Mammary epithelial cell (primary cell): ENCODE measurements around the gene PLCD1.

Experiments
- CTCF ChIP-seq, 2 donors: IDR thresholded peaks in 1 of 2; conservative IDR thresholded peaks in 1 of 2; 2 replicates each; pipeline ENCODE4 v1.5.1; 2011 to 2012; ENCODE audit warnings: inconsistent platforms in 2 of 2, low read length in 2 of 2, mild to moderate bottlenecking in 2 of 2, control low read depth in 1 of 2, low read depth in 1 of 2; ENCODE audit not compliant: insufficient read depth in 1 of 2; ENCODE audit errors: extremely low read depth in 1 of 2
- EZH2 ChIP-seq: IDR thresholded peaks from 2 replicates; pipeline ENCODE4 v1.6.1; 2012; ENCODE audit warnings: low read length, inconsistent platforms, borderline replicate concordance

GRCh38 chr3:38036286-38036685 is 6.8 kb upstream of the PLCD1 start:
- TF ChIP-seq EZH2 (no peak), CTCF (conservative IDR thresholded peaks at IDR 0.05 in 1 of 2, IDR thresholded peaks at IDR 0.05 in 1 of 2; ENCODE audit: extremely low read depth in 1 of 2, insufficient read depth in 1 of 2, low read depth in 1 of 2, low read length in 2 of 2) (no peak)
